CD4-positive, alpha-beta T cell treated with Interleukin-2 at 100 ng/mL for 4 hours (primary cell): Measurements from ENCODE around the gene FAM53B.

Experiments used
- DNase-seq: peaks from one replicate; pipeline ENCODE4 v3.0.0-alpha.2; 2020; ENCODE audit warnings: low spot score

FAM53B gene

DNA sequence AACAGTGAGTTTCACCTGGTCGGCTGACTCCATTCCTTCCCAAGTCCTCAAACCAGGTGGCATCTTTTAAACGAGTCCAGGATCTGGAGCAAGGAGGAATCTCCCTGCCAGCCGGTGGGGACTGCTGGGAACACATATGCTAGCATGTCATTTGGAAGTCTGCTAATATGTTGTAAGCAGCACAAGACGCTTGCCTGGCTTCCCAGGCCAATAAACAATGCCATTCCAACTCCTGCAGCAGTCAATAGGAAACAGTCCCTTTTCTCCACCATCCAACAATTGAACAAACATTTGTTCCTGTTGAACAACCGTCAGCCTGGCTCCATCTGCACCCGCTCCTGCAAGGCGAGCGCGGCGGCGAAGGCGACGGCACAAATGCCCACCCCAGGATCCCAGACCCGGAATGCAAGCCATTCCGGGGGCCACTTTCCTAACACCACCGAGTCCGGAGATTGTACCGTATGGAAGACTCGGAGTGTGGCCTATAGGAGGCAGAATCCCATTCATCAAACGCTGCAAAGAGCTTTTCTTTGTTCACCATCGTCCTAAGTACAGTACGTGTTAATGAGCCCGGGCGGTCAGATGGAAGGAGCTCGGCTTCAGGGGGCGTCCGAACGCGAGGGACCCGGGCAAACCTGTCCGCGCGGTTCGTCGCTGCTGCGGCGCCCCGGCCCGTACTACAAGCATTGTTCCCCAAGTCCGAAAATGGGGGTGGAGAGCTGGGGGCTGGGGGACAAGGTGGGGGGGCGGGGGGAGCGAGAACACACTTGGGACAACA lies 1.6 kb downstream of the FAM53B start:
- no peak for DNase-seq

DNA sequence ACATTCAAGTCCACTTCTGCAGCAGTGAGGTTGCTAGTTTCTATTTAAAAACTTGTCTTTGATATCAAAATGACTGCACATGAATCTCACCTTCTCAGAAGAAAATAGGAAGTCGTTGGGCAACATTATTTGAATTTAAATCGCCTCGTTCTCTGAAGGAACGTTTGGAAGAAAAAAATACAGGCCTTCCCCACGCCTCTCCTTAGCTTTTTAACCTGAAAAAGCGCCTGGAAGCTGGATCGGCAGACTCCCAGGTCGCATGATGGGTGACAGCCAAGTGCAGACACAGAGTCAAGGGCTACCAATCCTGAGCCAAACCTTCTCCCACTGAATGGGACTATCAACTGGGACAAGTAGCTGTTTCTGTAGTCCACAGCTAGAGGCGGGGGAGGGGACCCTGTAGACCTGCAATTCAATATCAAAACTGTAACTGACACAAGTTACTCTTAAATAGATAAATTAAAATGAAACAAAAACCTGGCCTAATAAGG lies 2.2 kb downstream of the FAM53B start:
- peak; percentile 32 for DNase-seq

DNA sequence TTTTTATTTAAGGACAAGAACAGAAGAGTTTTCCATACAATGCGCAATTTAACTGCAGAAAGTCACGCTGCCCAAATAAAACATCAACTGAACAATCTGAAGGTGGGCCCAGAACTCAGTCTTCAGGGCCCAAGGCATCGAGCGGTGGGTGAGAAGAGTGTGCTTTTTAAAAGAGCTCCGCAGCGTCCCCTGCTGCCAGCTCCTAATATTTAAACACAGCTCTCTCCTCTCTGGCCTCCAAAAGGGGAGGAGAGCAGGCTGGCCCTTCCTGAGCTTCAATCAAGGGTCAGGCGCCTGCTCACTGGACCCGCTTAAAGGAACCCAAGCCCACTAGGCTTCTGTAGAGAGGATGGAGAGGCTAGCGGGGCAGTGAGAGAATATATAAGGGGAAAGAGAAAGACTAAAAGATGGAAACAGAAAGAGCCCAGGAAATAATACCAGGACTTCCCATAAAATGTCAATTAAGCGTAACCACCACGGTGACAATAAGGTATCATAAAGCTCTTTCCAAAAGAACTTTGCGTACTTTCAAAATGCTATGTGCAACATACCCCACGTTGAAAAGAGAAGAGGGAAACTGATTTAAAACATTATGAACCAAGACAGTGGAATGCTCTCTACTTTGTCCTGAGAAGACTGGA lies 2.8 kb downstream of the FAM53B start:
- DNase-seq: peak; percentile 80

DNA sequence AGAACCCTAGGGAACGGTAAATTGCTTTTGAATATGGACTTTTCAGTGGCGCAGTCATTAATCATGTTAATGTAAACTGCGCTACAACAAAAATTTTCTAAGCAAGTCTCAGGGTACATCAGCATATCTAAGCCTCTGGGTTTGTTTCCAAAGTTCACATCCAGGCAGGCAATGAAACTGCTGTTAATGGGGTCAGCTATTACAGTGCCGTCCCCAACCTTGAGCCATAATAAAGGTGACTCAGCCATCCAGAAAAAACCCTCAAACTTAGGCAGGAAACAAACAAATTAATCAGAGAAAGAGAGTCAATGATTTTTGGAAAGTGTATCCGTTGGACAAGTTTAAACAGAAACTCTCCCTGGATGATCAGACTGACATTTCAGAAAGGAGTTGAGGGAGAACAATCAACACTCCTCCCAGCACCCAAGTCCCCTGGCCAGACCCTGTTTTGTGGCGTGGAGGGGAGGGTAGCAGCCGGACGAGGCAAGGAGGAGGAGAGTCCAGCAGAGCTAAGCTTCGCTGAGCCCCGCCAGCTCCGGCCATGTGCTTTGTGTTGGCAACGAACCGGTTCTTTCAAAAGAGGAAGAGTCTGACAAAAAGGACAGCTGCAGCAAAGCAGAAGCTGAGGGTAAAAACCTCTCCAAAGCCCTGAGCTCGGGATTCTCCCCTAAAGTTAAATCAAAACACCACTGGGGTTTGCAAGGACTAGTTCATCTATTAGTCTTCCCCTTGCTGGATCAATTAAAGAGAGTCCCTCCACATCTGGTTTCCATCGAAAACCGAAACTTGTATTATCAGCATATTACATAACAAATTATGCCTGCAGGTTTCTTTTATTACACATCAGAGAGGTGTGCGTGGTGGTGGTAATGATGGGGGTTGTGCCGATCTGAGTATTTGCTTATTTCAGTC lies 3.6 kb downstream of the FAM53B start:
- DNase-seq: peak; percentile 29

DNA sequence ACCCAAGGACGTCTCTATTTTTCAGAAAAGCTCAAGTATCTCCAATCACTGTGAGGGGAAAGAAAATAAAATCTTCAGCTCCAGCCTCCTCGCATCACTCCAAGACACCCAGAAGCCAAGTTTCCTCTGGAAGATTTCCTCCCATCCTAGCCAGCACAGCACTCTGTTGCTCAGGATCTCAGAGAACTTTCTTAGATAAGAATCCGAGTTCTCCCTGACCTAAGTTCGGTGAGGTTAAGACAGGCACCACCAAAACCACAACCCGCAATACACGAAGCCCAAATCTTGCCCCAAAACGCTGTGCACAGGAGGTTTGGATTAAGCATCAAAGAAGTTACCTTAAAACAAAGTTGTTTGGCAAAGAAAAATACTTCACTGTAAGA lies 4.2 kb downstream of the FAM53B start:
- peak; percentile 24 for DNase-seq

DNA sequence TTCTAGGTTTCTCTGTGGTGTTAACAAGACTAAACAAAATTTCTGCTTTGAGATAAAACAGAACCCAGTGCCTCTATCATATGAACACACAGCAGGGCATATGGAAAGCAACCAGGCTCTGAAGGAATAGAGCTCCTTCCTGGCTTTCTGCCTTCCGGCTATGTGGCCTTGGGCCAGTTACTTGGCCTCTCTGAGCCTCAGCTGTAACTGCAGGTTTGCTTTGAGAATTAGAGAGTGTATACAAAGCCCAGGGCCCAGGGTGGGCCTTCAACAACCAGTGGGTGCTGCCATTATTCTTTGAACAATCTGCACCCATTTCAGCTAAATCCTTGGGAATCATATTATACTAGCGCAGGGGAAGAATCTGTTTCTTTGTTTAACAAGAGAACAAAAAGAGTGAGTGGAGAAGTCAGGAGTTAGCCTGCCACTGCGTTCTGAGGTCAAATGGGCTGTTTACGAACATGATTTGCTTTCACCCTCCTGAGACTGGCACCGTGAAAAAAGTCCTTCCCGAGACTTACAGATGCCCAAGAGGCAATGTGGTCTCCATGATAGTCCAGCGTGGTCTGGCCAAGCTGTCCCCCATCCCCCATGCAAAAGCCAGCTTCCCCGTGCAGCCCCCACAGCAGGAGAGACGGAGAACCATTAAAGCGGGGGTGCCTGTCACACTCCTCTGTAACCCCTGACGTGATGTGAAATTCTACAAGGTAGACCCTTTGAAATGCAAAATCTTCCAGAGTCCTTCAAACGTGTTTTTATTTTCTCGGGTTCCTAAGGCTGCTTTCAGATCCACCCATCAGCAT lies 4.9 kb downstream of the FAM53B start:
- DNase-seq: no peak

DNA sequence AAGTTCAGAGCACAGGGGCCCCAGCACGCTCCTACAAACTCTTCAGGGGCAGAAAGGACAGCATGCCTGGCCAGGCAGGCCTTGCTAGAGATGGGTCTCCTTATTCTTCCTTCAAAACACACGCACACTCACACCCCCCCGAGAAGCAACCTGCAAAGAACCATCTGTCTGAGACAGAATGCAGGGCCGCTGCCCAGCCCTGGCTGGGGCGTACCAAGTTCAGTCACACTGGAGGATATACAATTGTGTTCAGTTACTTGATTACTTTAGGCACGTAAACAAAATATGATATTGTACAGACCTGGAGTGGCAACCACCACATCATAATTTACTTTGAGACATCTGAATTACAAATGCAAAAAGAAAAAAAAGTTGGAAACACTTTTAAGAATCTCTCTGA lies 5.7 kb downstream of the FAM53B start:
- no peak for DNase-seq

DNA sequence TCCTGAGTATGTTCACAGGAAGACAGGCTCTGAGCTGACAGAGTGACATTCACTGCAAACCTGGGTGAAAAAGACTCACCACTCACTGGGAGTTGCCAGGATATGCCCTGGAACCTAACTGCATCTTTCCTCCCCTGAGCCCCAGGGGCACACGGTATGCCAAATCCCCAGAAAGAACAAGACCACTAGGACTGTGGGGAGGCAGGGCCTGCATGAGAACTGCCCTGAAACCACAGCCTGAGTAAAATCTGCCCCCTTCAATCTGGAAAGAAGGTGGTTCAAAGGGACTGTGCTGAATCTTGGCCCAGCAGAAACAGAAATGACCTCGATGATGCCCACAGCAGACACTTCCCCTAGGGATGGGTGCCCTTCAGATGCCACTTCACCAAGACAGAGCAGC lies 6.5 kb downstream of the FAM53B start:
- no peak for DNase-seq

DNA sequence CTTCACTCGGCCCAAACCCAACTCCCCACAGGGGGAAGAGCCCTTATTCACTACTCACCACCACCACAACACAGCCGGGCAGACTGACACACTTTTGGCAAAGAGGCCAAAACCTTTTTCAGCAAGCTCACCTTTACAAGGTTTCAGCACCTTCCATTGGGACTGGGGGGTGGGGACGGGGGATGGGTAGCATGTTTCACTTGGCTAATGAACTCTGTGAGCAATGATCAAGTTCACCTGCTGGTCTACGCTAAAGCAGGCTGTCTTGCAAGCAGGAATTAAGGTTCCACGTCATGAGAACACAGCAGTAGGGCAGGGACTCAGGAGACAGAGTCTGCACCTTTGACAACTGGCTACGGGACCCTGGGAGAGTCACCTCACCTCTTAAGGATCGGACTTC lies 7.0 kb downstream of the FAM53B start:
- no peak for DNase-seq

DNA sequence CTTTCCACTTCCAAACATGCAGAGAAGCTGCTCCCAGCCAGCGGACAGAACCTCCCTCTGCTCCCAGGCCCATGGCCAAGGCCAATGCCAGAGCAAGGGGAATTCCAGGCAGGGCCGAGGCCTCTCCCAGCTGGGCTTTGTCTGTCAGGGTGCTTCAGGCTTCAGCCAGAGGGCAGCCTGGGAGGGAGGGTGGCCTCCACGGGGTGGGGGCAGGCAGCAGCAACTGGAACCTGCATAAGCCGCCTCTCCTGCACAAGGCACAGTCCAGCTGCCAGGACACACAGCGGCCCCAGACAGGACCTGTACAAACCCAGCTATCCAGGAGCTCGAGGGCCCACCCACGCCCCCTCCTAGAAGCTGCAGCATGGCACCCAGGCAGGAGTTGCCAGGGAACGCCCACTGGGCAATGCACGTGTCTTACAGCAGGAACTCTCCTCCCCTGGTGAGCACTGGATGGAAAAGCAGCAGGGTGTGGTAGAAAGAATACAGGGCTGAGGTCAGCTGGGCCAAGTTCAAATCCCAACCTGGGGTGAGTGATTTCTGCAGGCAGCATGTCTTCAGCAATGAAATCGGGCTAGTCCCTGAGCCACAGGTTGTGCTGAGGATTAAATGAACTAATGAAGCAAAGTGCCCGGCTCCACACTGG lies 7.6 kb downstream of the FAM53B start:
- no peak for DNase-seq

DNA sequence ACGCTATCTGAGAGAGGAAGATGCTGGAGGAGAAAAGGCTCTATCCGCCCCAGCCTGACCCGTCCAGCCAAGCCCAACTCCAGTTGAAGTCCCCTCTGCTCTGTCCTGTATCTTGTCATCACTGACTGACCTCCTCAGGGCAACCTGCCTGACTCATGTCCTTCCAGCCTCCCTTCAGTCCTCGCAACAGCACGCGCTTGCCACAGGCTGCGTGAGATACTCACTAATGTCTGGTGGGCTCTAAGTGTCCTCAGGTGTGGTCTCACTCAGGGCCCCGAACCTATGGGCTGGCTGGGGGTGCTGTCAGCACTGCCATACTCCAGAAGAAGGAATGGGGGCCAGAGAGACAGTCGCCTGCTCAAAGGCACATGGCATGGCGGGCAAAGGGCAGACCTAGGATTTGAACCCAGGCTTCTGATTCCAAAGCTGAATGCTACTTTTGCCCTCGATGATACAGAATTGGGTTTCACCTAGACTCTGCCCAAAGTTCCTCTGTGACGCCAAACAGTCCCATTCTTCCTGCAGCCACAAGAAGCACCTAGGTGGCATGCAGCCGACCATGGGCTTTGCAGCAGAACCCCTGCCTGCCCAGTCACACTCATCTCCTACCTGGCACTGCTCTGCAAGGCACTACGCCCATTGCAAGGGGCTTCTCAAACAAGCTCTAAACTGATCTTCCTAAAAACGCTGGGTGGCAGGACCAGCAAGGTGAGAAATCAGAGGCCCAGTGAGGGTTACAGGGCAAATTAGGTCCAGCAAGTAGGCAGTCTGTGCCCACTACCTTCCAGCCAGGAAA lies 8.5 kb downstream of the FAM53B start:
- DNase-seq: no peak

DNA sequence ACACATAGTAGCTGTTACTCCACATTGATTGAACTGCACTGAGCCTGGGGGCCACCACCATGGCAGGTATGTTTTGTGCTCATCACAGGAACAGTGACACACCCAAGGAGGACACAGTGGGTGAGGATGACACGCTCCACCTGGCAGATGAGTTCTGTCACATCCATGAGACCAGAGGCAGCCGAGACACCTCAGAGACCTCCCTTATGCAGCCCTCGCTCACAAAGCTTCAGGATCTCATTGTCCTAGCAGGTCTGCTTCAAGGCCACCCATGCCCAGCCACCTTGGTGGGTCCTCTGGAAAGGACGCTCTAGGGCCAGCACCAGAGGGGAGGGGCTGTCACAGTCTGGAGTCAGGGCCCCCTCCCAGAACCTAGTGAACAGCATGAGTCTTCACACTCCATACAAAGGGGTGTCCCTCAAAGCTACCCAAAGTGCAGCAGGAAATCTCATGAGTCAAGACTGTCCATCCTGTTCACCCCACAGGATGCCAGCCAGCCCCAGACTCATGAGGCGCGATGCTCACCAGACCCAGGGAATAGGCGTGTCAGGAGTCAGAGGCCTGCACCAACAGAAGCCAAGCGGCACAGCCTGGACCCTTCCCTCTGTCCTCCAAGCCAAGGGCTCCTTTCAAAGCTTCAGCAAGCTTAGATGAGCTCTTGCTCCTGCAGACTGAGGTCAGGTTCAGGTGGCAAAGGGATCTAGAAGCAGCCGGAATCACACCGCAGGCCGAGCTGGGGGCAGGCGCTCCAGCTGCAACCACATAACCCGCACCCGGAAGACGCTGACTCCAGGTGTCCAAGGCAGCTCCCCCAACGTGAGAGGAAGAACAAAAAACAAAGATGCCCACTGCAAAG lies 9.6 kb downstream of the FAM53B start:
- DNase-seq: peak; percentile 49

DNA sequence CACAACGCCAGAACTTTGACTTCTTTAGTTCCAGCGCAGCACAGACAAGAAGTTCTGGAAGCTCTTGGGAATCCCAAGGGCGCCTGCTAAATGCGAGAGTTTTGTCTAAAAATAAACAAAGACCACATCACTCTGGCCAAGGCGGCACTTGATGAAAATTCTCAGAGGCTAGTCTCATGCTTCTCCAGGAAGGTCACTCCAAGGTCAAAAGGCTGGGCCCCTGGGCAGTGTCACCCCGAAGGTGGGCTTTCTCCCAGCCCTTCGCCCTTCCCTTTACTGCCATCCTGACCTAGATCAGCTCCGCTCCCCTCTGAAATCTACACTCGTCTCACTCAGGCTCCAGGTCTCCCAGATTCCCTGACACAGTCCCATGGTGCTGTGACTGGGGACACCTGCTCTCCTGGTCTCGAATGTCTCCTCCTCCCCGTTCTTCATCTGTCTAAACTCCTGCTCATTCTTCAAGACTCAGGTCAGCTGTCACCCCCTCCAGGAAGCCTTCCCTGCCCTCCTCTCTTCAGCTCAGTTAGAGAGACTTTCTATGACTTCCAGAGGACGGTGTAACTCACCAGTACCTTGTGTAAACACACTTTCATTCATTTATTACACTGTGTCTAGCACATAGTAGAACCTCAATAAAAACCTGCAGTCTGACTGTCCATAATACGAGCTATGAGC lies 10.5 kb downstream of the FAM53B start:
- no peak for DNase-seq

DNA sequence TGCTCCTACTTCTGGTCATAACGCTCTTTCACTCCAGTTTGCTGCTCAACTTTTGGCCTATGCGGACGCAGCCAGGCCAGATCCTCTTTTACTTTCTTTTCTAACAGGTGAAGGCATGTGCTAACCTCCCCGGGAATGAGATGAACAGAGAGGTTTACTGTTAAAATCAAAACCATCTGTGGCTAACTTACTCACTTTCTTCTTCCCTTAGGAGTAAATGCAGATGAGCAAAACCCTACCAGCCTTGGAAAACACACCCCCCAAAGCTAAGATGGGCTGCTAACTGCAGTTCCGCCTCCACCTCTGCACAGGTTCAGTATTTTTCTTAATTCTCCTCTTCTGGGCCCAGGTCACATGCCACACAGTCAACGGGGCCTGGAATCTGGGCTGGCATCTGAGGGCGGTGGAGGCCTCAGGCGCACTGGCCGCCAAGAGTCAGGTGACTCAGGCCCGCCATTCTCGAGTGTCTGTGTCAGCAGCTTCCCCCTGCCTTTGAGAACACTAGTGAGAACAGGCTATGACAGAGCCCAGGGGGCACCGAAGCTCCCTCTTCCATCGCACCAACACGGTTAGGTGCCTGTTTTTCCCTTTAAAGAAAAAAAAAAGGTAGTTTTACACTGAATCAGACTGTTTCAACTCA lies 11.1 kb downstream of the FAM53B start:
- peak; percentile 67 for DNase-seq

DNA sequence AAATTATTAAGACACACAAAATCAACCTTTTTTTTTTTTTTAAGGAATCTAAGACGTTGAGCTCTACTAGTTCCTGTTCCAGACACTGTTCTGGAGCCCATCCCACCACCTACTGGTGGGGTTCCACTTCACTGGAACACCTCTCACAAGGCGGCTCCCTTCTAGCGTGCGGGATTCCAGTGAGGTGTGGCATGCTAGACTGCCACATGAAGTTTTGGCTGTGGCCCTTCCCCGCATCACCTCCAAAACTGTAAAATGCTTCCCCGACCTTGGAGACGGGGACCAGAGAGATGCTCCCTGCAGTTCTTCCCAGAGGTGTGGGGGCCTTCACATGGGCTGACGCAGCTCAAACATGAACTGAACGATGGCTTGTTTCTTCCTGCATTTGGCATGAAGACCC lies 12.6 kb downstream of the FAM53B start:
- DNase-seq: no peak

DNA sequence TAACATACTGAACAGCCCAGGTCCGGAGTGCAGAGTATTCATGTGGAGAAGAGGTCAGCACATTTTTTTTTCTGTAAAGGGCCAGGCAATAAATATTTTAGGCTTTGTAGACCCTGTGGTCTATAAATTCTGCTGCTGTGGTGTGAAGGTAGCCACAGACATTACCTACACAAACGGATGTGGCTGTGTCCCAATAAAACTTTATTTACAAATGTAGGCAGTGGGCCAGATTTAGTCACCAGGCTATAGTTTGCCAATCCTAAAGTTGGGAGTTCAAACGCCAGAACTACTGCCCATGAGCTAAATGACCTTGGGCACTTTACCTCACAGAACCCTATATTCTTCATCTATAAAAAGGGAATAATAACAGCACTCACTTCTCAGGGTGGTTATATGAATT lies 13.4 kb downstream of the FAM53B start:
- no peak for DNase-seq

DNA sequence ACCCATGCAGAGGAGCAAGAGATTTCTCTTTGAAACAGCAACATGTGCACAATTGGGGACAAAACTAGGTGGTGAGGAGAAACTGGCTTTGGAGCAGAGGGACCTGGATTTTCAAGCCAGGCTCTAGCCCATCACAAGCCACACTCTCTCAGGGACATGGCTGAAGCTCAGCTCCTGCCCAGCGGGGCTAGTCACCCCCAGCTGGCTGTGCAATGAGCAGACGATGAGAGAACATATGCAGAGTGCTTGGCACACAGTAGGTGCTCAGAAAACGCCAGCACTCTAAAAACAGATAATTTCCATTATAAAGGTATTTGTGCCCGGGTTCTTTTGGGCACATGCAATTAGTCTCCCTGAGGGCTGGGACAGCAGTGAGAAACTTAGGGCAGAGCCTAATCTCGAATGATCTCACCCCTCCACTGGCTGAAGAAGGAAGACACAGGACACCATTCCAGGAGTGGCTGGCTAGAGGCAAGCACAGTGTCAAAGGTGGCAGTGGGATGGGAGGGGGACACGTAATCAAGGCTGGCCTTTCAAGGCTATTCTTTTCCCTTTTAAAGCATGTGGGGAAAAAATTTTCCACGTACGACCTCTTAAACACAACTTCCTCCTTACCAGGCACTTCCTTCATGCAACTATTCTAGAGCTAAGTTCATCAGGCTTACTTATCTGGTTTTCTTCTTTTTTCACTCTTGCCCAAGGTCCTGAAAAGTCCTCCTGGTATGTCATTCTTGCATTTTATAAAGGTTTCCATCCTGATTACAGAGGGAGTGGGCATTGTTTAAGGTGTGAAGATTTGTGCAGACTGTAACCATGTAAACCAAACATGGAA lies 15.1 kb downstream of the FAM53B start:
- DNase-seq: no peak
